Activated CD4-positive, alpha-beta memory T cell treated with anti-CD3 and anti-CD28 coated beads for 36 hours (primary cell): Measurements from ENCODE around the gene PLEKHM3. TPM values are rescaled to one million over a fixed set of nuclear protein-coding genes. Genes with fewer than 3 reads are reported as not detected.

Source experiments
- CTCF ChIA-PET: fragments of 350-600 bp; sonication (Branson Sonifier 250); formaldehyde crosslinking; loops from one replicate; lab custom pipeline; 2021; ENCODE audit warnings: antibody characterized with exemption, inconsistent platforms; lab: Charles Lee
- POLR2A ChIA-PET: fragments of 350-600 bp; sonication (Branson Sonifier 250); formaldehyde crosslinking; loops from one replicate; lab custom pipeline; 2021; ENCODE audit warnings: antibody characterized with exemption; lab: Charles Lee
- DNase-seq: peaks from one replicate; pipeline ENCODE4 v3.0.0-alpha.2; 2020
- H3K27ac Mint-ChIP-seq: one replicate; pipeline ENCODE4 v1.8.0; 2021; ENCODE audit warnings: mixed read lengths
- H3K27me3 Mint-ChIP-seq: one replicate; pipeline ENCODE4 v1.8.0; 2021; ENCODE audit warnings: mixed read lengths
- H3K36me3 Mint-ChIP-seq: one replicate; pipeline ENCODE4 v1.8.0; 2021; ENCODE audit warnings: mixed read lengths
- H3K4me1 Mint-ChIP-seq: one replicate; pipeline ENCODE4 v1.8.0; 2021; ENCODE audit warnings: low read depth, mixed read lengths
- H3K4me3 Mint-ChIP-seq: one replicate; pipeline ENCODE4 v1.8.0; 2021; ENCODE audit warnings: mild to moderate bottlenecking, mixed read lengths
- H3K9me3 Mint-ChIP-seq: one replicate; pipeline ENCODE4 v1.8.0; 2021; ENCODE audit warnings: mixed read lengths
- intact Hi-C: fragments of 100-400 bp; cut with micrococcal nuclease; formaldehyde crosslinking; loops from one replicate; pipeline ENCODE4 v1.15.1; 2023
- total RNA-seq, 2 experiments: library from RNA; stranded (reverse); gene quantifications; one replicate each; pipeline ENCODE4 v1.2.3, GENCODE V29; 2021

The PLEKHM3 gene
- total RNA-seq, 2 experiments from 2014 or later: 4.5 to 5.5 TPM

DNA sequence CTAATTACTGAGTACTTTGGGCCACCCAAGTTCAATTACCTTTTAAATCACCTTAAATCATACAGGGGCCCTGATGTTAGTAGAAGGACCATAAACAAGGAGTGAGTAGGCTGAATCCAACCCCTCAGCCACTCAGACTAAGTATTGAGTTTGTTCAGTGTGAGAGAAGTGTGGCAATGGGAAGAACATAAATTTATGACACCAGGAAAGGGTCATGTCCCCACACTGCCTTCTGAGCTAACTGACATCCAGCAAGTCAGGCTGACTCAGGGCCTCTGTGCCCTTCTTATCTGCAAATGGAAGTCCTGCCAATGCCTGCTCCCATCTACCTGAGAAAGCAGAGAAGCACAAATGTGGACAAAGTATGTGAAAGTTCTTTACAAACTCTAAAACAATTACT, 12.9 kb downstream of the PLEKHM3 start:
- Mint-ChIP-seq H3K4me3 (no peak overlapping the region), H3K9me3 (no peaks in the 10 kb centered on the region), H3K36me3 (no peaks in the 10 kb centered on the region), H3K4me1 (peaks cover 35% of the 10 kb centered on the region), H3K27me3 (no peaks in the 10 kb centered on the region), H3K27ac (no peak overlapping the region)
- intact Hi-C loops: no loop called here
- CTCF ChIA-PET: no interaction called here
- POLR2A ChIA-PET: no interaction called here
- DNase-seq: no peak

- CTCF ChIA-PET: interaction anchor here (0.7 kb wide), 1 partner anchor 11 kb away, joined by 3 read pairs; no protein-coding TSS in a partner anchor
- no peak overlapping the region for H3K4me3 Mint-ChIP-seq
- H3K9me3 Mint-ChIP-seq: no peaks in the 10 kb centered on the region
- H3K4me1 Mint-ChIP-seq: peaks cover 32% of the 10 kb centered on the region
- POLR2A ChIA-PET: no interaction called here
- intact Hi-C loops: no loop called here
- no peaks in the 10 kb centered on the region for H3K27me3 Mint-ChIP-seq
- H3K36me3 Mint-ChIP-seq: no peaks in the 10 kb centered on the region
- DNase-seq: no peak
- H3K27ac Mint-ChIP-seq: no peak overlapping the region
Observed at GRCh38 chr2:208010506-208010905, 14.8 kb downstream of the PLEKHM3 start.

DNA sequence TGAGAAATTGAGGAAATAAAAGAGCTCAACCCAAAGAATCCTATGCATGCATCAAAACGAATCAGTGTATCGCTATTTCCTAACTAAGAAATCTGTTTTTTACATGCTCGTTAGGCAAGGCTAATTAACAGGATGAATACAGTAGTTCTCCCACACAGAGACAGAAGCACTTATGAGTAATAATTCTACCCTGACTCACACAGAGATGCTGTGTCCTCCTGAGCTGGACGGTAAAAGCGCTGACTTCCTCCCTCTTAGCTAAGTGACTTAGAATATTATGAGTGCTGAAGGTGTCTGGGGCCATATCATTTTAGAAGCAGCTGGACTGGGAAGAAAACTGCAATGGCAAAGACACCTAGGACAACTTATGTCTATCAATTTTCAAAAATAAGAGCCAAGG, 18.5 kb downstream of the PLEKHM3 start:
- H3K4me1 Mint-ChIP-seq: peaks cover 13% of the 10 kb centered on the region
- intact Hi-C loops: loop anchor here (1.0 kb wide), 1 partner anchor 7 kb away; no protein-coding TSS in a partner anchor
- DNase-seq: peak; percentile 31
- H3K36me3 Mint-ChIP-seq: no peaks in the 10 kb centered on the region
- no peaks in the 10 kb centered on the region for H3K9me3 Mint-ChIP-seq
- POLR2A ChIA-PET: no interaction called here
- CTCF ChIA-PET: interaction anchor here (1.5 kb wide), 1 partner anchor 34 kb away, joined by 7 read pairs; no protein-coding TSS in a partner anchor
- H3K27me3 Mint-ChIP-seq: no peaks in the 10 kb centered on the region
- H3K27ac Mint-ChIP-seq: no peak overlapping the region
- H3K4me3 Mint-ChIP-seq: no peak overlapping the region

DNA sequence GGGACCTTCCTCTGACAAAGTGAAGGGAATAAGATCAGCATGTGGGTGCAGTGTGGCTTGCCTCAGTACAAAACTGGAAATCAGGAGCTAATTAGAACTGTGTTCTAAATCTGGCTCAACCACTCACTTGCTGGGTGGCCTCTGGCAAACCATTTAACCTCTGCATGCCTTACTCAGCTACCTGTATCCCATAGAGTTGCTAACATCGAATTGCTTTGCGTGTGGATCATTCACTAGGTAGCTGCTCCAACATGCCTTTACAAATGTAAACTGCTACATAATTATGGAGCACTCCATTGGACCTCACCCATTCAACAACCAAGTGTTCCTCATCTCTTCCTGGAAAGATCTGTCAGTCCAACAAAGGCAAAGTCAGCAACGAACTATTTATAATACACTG, 19.0 kb downstream of the PLEKHM3 start:
- Mint-ChIP-seq H3K27me3 (no peaks in the 10 kb centered on the region), H3K4me1 (peaks cover 13% of the 10 kb centered on the region), H3K36me3 (no peaks in the 10 kb centered on the region), H3K9me3 (no peaks in the 10 kb centered on the region), H3K4me3 (no peak overlapping the region), H3K27ac (no peak overlapping the region)
- ChIA-PET POLR2A (no interaction called here), CTCF (interaction anchor here (1.0 to 1.5 kb wide), 2 partner anchors 12 to 34 kb away, joined by 4 to 7 read pairs; no protein-coding TSS in a partner anchor)
- DNase-seq: no peak
- intact Hi-C loops: loop anchor here (1.0 kb wide), 1 partner anchor 8 kb away; no protein-coding TSS in a partner anchor

GRCh38 chr2:208001924-208002323, 23.4 kb downstream of the PLEKHM3 start:
- peaks cover 15% of the 10 kb centered on the region for H3K36me3 Mint-ChIP-seq
- CTCF ChIA-PET: interaction anchor here (1.0 to 1.4 kb wide), 2 partner anchors 27 to 38 kb away, joined by 3 read pairs; no protein-coding TSS in a partner anchor

DNA sequence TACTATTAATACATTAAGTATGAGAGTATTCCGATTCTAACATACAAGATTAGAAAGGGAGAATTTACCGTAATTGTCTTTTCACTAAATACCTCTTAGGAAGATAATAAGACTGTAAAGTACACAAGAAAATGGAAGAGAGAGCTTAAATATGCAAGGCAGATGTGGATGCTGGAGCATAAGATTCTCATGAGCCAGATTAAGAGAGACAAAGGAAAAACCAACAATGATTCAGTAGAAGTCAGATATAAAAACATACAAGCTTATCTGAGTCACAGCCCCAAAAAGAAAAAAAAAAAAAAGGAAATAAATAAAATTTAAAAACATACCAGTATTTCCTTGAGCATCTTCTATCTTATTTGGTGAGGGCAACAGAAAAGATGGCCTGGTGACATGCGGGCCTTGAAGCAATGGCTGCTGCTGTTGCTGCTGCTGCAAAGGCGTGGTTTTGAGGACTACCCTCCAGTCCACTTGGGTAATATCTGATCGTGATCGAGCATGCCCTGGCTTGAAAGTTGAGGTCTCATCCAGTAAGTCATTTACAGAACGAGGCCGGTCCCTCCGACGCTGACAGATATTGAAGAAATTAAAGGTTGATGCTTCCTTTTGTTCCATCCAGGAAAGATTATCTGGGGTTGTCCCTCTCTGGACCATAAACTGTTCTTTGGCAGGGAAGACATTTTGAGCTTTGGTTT, 24.5 kb downstream of the PLEKHM3 start:
- ChIA-PET CTCF (interaction anchor here (0.5 to 1.4 kb wide), 3 partner anchors 26 to 45 kb away, joined by 3 read pairs; no protein-coding TSS in a partner anchor), POLR2A (no interaction called here)
- intact Hi-C loops: no loop called here
- DNase-seq: no peak
- Mint-ChIP-seq H3K36me3 (peaks cover 15% of the 10 kb centered on the region), H3K27me3 (no peaks in the 10 kb centered on the region), H3K4me3 (no peak overlapping the region), H3K27ac (no peak overlapping the region), H3K9me3 (no peaks in the 10 kb centered on the region), H3K4me1 (peaks cover 11% of the 10 kb centered on the region)

More at GRCh38 chr2:208001924-208002323, 23.4 kb downstream of the PLEKHM3 start:
- POLR2A ChIA-PET: no interaction called here
- Mint-ChIP-seq H3K4me3 (no peak overlapping the region), H3K27me3 (no peaks in the 10 kb centered on the region), H3K4me1 (peaks cover 10% of the 10 kb centered on the region), H3K27ac (no peak overlapping the region), H3K9me3 (no peaks in the 10 kb centered on the region)
- DNase-seq: no peak
- intact Hi-C loops: no loop called here

- POLR2A ChIA-PET: no interaction called here
- H3K4me1 Mint-ChIP-seq: peaks cover 13% of the 10 kb centered on the region
- H3K27ac Mint-ChIP-seq: no peak overlapping the region
- CTCF ChIA-PET: interaction anchor here (1.2 kb wide), 1 partner anchor 75 kb away, joined by 3 read pairs; no protein-coding TSS in a partner anchor
- H3K36me3 Mint-ChIP-seq: peaks cover 15% of the 10 kb centered on the region
- intact Hi-C loops: no loop called here
- DNase-seq: no peak
- no peaks in the 10 kb centered on the region for H3K27me3 Mint-ChIP-seq
- H3K4me3 Mint-ChIP-seq: no peak overlapping the region
- H3K9me3 Mint-ChIP-seq: no peaks in the 10 kb centered on the region
Observed at GRCh38 chr2:207996848-207997247, 28.5 kb downstream of the PLEKHM3 start.

GRCh38 chr2:207995887-207996286, 29.4 kb downstream of the PLEKHM3 start:
- intact Hi-C loops: no loop called here
- CTCF ChIA-PET: interaction anchor here (1.3 kb wide), 1 partner anchor 45 kb away, joined by 5 read pairs; no protein-coding TSS in a partner anchor
- Mint-ChIP-seq H3K27ac (no peak overlapping the region), H3K27me3 (no peaks in the 10 kb centered on the region), H3K9me3 (no peaks in the 10 kb centered on the region), H3K36me3 (peaks cover 12% of the 10 kb centered on the region), H3K4me1 (peaks cover 16% of the 10 kb centered on the region), H3K4me3 (no peak overlapping the region)
- DNase-seq: no peak
- POLR2A ChIA-PET: interaction anchor here (0.6 to 0.8 kb wide), 2 partner anchors 20 to 61 kb away, joined by 3 read pairs; no protein-coding TSS in a partner anchor

GRCh38 chr2:207993151-207993763, 32.1 kb downstream of the PLEKHM3 start:
- H3K36me3 Mint-ChIP-seq: no peaks in the 10 kb centered on the region
- H3K27me3 Mint-ChIP-seq: no peaks in the 10 kb centered on the region
- no peak for DNase-seq
- intact Hi-C loops: no loop called here
- H3K27ac Mint-ChIP-seq: no peak overlapping the region
- H3K4me1 Mint-ChIP-seq: peaks cover 16% of the 10 kb centered on the region
- no peak overlapping the region for H3K4me3 Mint-ChIP-seq
- ChIA-PET CTCF (interaction anchor here (0.5 kb wide), 1 partner anchor 59 kb away, joined by 4 read pairs; no protein-coding TSS in a partner anchor), POLR2A (no interaction called here)
- H3K9me3 Mint-ChIP-seq: no peaks in the 10 kb centered on the region

DNA sequence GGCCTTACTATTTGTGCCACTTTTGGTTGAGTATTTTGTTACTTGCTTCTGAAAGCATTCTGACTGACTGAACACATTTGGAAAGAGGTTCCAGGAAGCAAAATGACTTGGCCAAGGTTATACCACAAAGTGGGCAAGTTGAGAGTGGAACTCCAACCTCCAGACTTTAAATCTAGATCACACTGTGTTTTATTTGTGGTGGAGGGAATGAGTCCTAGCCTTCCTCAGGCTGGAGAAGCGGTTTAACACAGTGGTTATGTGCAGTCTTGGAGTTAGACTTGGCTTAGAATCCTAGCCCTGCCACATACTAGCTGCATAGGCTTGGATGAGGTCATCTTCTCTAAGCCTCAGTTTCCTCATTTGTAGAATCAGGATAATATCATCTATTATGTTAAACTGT, 33.4 kb downstream of the PLEKHM3 start:
- POLR2A ChIA-PET: no interaction called here
- Mint-ChIP-seq H3K36me3 (no peaks in the 10 kb centered on the region), H3K9me3 (no peaks in the 10 kb centered on the region), H3K4me3 (no peak overlapping the region), H3K27me3 (no peaks in the 10 kb centered on the region), H3K4me1 (peaks cover 12% of the 10 kb centered on the region), H3K27ac (no peak overlapping the region)
- no peak for DNase-seq
- intact Hi-C loops: no loop called here
- CTCF ChIA-PET: no interaction called here

DNA sequence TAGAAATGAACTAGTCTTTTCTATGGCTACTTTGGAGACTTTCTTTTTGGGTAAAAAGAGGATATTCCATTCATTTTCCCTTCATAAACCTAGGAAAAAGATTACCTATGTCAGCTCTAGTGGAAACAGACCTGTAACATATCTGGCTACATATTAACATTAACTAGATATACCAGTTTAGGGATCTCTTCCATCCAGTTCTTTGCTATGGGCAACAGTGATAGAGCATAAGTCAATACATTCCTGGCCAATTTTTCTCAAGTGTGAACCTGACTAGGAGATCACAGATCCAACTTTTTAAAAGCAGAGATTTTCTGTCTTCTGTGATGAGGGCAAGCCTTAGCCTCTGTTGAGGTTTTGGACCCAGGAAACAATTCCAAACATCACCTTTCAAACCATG, 34.5 kb downstream of the PLEKHM3 start:
- CTCF ChIA-PET: no interaction called here
- Mint-ChIP-seq H3K27ac (no peak overlapping the region), H3K27me3 (no peaks in the 10 kb centered on the region), H3K36me3 (no peaks in the 10 kb centered on the region), H3K9me3 (no peaks in the 10 kb centered on the region), H3K4me3 (no peak overlapping the region), H3K4me1 (peaks cover 5% of the 10 kb centered on the region)
- POLR2A ChIA-PET: no interaction called here
- DNase-seq: no peak
- intact Hi-C loops: no loop called here

GRCh38 chr2:207988975-207989374, 36.4 kb downstream of the PLEKHM3 start:
- ChIA-PET POLR2A (no interaction called here), CTCF (interaction anchor here (1.2 kb wide), 1 partner anchor 16 kb away, joined by 3 read pairs; no protein-coding TSS in a partner anchor)
- Mint-ChIP-seq H3K4me3 (no peak overlapping the region), H3K4me1 (peaks cover 5% of the 10 kb centered on the region), H3K27ac (no peak overlapping the region), H3K9me3 (no peaks in the 10 kb centered on the region), H3K36me3 (no peaks in the 10 kb centered on the region), H3K27me3 (no peaks in the 10 kb centered on the region)
- DNase-seq: no peak
- intact Hi-C loops: no loop called here
